Panc1 (cell line): ENCODE data around the gene HERC4.

Source experiments
- CTCF ChIP-seq: fragments of 450-650 bp; IDR thresholded peaks from 2 replicates; pipeline ENCODE4 v1.5.1; 2017; ENCODE audit warnings: mild to moderate bottlenecking
- POLR2AphosphoS5 ChIP-seq: IDR thresholded peaks from 2 replicates; pipeline ENCODE4 v1.6.1; 2012; ENCODE audit warnings: mild to moderate bottlenecking, low read depth, low read length, moderate library complexity
- REST ChIP-seq, 2 experiments: IDR thresholded peaks; 2 replicates each; pipeline ENCODE4 v1.6.1; 2011 to 2012; ENCODE audit warnings: low read depth in 2 of 2, control low read depth in 1 of 2, low read length in 1 of 2, mild to moderate bottlenecking in 1 of 2, moderate library complexity in 1 of 2; ENCODE audit not compliant: insufficient read depth in 1 of 2

- no peak for TF ChIP-seq REST (IDR thresholded peaks at IDR 0.05; ENCODE audit: insufficient read depth in 1 of 2, low read depth in 2 of 2, low read length in 1 of 2)
- TF ChIP-seq CTCF: no peak
- no peak for TF ChIP-seq POLR2AphosphoS5
Measured at GRCh38 chr10:68083953-68084352, 8.9 kb upstream of the HERC4 start.
